GM23338 (cell line): ENCODE measurements around the gene MUC5AC.

ENCODE experiments used
- EZH2 ChIP-seq: fragments of 200-600 bp; sonication (generic); IDR thresholded peaks from one replicate; pipeline ENCODE4 v1.8.0; 2017; ENCODE audit warnings: antibody characterized with exemption, mild to moderate bottlenecking, low read depth; ENCODE audit not compliant: unreplicated experiment
- EZH2phosphoT487 ChIP-seq: fragments of 200-600 bp; sonication (generic); IDR thresholded peaks from one replicate; pipeline ENCODE4 v1.8.1; 2018; ENCODE audit warnings: antibody characterized with exemption; ENCODE audit not compliant: unreplicated experiment
- JUNB ChIP-seq: IDR thresholded peaks from one replicate; pipeline ENCODE4 v1.6.1; 2016; ENCODE audit warnings: antibody characterized with exemption; ENCODE audit not compliant: unreplicated experiment
- POLR2AphosphoS5 ChIP-seq: IDR thresholded peaks from 2 replicates; pipeline ENCODE4 v1.6.1; 2016; ENCODE audit warnings: antibody characterized with exemption, low read depth
- ZNF114 ChIP-seq: fragments of 250-450 bp; sonication (Bioruptor Pico); IDR thresholded peaks from 2 replicates; pipeline ENCODE4 v1.5.0; 2020; ENCODE audit warnings: mild to moderate bottlenecking, moderate library complexity
- TF ChIP-seq, protein P1 (sequence below), 2 experiments: fragments of 200-600 bp in 1 of 2; sonication (generic) in 1 of 2; conservative IDR thresholded peaks; 2 replicates each; pipeline versions ENCODE4 v1.5.1 to v1.6.1; 2016 to 2017; ENCODE audit warnings: antibody characterized with exemption in 2 of 2, low read depth in 2 of 2, mild to moderate bottlenecking in 2 of 2, moderate library complexity in 1 of 2
- TF ChIP-seq, protein P2 (sequence below): IDR thresholded peaks from one replicate; pipeline ENCODE4 v1.6.1; 2018; ENCODE audit warnings: antibody characterized with exemption; ENCODE audit not compliant: unreplicated experiment

DNA sequence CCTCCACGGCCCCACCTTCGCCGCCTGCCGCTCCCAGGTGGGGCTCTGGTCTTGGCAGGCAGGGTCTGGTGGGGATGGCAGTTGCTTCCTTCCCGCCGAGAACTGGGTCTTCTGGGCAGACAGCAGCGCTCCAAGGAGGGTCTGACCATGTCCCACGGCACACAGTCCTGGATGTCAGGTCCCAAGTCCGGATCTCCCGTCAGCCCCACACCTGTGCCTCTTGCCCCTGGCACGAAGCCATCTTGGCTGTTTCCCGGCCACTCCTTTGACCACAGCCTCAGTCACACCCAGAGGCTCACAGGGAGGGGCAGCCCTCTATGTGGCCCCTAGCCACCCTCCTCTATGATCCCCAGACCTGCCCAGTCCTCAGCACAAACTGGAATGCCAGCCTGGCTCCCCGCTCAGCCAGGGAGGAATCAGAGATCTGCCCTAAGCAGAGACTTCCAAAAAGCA lies 79.4 kb downstream of the MUC5AC start:
- TF ChIP-seq, protein P1, sequence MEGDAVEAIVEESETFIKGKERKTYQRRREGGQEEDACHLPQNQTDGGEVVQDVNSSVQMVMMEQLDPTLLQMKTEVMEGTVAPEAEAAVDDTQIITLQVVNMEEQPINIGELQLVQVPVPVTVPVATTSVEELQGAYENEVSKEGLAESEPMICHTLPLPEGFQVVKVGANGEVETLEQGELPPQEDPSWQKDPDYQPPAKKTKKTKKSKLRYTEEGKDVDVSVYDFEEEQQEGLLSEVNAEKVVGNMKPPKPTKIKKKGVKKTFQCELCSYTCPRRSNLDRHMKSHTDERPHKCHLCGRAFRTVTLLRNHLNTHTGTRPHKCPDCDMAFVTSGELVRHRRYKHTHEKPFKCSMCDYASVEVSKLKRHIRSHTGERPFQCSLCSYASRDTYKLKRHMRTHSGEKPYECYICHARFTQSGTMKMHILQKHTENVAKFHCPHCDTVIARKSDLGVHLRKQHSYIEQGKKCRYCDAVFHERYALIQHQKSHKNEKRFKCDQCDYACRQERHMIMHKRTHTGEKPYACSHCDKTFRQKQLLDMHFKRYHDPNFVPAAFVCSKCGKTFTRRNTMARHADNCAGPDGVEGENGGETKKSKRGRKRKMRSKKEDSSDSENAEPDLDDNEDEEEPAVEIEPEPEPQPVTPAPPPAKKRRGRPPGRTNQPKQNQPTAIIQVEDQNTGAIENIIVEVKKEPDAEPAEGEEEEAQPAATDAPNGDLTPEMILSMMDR (conservative IDR thresholded peaks at IDR 0.05; ENCODE audit: low read depth in 2 of 2), result no peak
- TF ChIP-seq POLR2AphosphoS5 (no peak), EZH2 (no peak), JUNB (no peak), EZH2phosphoT487 (no peak), ZNF114 (no peak)
- TF ChIP-seq, protein P2, sequence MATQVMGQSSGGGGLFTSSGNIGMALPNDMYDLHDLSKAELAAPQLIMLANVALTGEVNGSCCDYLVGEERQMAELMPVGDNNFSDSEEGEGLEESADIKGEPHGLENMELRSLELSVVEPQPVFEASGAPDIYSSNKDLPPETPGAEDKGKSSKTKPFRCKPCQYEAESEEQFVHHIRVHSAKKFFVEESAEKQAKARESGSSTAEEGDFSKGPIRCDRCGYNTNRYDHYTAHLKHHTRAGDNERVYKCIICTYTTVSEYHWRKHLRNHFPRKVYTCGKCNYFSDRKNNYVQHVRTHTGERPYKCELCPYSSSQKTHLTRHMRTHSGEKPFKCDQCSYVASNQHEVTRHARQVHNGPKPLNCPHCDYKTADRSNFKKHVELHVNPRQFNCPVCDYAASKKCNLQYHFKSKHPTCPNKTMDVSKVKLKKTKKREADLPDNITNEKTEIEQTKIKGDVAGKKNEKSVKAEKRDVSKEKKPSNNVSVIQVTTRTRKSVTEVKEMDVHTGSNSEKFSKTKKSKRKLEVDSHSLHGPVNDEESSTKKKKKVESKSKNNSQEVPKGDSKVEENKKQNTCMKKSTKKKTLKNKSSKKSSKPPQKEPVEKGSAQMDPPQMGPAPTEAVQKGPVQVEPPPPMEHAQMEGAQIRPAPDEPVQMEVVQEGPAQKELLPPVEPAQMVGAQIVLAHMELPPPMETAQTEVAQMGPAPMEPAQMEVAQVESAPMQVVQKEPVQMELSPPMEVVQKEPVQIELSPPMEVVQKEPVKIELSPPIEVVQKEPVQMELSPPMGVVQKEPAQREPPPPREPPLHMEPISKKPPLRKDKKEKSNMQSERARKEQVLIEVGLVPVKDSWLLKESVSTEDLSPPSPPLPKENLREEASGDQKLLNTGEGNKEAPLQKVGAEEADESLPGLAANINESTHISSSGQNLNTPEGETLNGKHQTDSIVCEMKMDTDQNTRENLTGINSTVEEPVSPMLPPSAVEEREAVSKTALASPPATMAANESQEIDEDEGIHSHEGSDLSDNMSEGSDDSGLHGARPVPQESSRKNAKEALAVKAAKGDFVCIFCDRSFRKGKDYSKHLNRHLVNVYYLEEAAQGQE, result no peak
